C4-2B (cell line): ENCODE data around the gene PAK6.

Experiments used
- CTCF ChIP-seq: fragments of 450-650 bp; conservative IDR thresholded peaks from 2 replicates; pipeline ENCODE4 v1.5.1; 2017; ENCODE audit warnings: mild to moderate bottlenecking
- ZFX ChIP-seq: fragments of 450-650 bp; IDR thresholded peaks from 2 replicates; pipeline ENCODE4 v1.6.1; 2017

- no peak for TF ChIP-seq CTCF
- TF ChIP-seq ZFX = no peak
Observed at GRCh38 chr15:40256638-40257235, 17.9 kb downstream of the PAK6 start.
